HUES48 (cell line): ENCODE data around the gene FBXW9.
A peak's percentile ranks its signal among the peaks of the same experiment; 100 is the strongest.
"Not testable (repeated sequence)": the region's sequence is repeated elsewhere in the genome, so short reads cannot be mapped to it uniquely, and the experiment has no call there.

ENCODE experiments used
- H3K27ac ChIP-seq: one replicate; pipeline ENCODE4 v1.7.0; 2013; ENCODE audit warnings: low read depth, low read length, inconsistent platforms
- H3K27me3 ChIP-seq: 2 replicates; pipeline ENCODE4 v1.6.1; 2013; ENCODE audit warnings: mild to moderate bottlenecking, low read length; ENCODE audit not compliant: control insufficient read depth, insufficient read depth
- H3K36me3 ChIP-seq: 2 replicates; pipeline ENCODE4 v1.6.1; 2013; ENCODE audit warnings: low read length; ENCODE audit not compliant: control insufficient read depth, insufficient read depth
- H3K4me1 ChIP-seq: 2 replicates; pipeline ENCODE4 v1.6.1; 2013; ENCODE audit warnings: mild to moderate bottlenecking, low read length; ENCODE audit not compliant: control insufficient read depth, insufficient read depth
- H3K4me3 ChIP-seq: 2 replicates; pipeline ENCODE4 v1.5.1; 2013; ENCODE audit warnings: mild to moderate bottlenecking, low read depth, low read length
- H3K9ac ChIP-seq: 2 replicates; pipeline ENCODE4 v1.6.1; 2013; ENCODE audit warnings: mild to moderate bottlenecking, low read depth, low read length, moderate library complexity
- H3K9me3 ChIP-seq: 2 replicates; pipeline ENCODE4 v1.6.1; 2013; ENCODE audit warnings: low read length; ENCODE audit not compliant: control insufficient read depth, insufficient read depth

FBXW9 gene

DNA sequence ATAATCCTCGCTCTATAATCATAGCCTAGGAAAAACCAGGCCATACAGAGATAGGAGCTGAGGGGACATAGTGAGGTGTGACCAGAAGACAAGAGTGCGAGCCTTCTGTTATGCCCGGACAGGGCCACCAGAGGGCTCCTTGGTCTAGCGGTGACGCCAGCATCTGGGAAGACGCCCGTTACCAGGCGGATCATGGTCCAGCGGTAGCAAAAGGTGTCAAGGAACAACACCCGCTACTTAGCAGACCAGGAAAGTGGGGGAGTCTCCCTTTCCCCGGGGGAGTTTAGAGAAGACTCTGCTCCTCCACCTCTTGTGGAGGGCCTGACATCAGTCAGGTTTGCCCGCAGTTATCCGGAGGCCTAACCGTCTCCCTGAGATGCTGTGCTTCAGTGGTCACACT lies 15.6 kb upstream of the FBXW9 start:
- peaks cover 95% of the 10 kb centered on the region for H3K36me3 ChIP-seq
- not testable (repeated sequence) for H3K9ac ChIP-seq, H3K4me1 ChIP-seq, H3K27me3 ChIP-seq, H3K27ac ChIP-seq, H3K4me3 ChIP-seq, H3K9me3 ChIP-seq

DNA sequence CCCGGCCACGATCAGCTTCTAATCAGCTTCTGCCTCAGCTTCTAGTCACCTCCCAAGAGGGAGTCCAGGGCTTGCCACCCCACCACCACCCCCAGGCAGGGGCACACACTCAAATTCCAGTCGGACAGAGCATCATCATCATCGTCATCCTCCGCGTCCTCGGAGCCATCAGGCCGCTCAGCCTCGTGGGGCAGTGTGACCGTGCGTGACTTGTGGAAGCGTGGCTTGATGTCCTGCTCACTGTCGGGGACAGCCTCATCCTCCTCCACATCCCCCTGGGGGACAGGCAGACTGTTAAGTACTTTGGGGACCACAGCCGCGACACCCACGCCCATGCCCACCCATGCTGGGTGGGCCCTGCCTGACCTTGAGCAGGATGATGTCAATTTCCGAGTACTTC lies 14.8 kb upstream of the FBXW9 start:
- Histone ChIP-seq H3K9ac (no peak overlapping the region), H3K27ac (no peak overlapping the region), H3K9me3 (no peaks in the 10 kb centered on the region), H3K4me1 (no peaks in the 10 kb centered on the region), H3K27me3 (no peaks in the 10 kb centered on the region), H3K36me3 (peaks cover 96% of the 10 kb centered on the region), H3K4me3 (no peak overlapping the region)

DNA sequence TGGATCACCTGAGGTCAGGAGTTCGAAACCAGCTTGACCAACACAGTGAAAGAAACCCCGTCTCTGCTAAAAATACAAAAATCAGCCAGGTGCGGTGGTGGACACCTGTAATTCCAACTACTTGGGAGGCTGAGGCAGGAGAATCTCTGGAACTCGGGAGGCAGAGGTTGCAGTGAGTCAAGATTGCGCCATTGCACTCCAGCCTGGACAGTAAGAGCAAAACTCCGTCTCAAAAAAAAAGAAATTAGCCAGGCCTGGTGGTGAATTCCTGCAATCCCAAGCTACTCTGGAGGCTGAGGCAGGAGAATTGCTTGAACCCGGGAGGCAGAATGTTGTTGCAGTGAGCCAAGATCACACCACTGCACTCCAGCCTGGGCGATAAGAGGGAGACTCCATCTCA lies 12.2 kb upstream of the FBXW9 start:
- H3K36me3 ChIP-seq, result peaks cover 95% of the 10 kb centered on the region
- no peaks in the 10 kb centered on the region for H3K27me3 ChIP-seq
- no peak overlapping the region for H3K27ac ChIP-seq
- no peaks in the 10 kb centered on the region for H3K4me1 ChIP-seq
- H3K9me3 ChIP-seq, result no peaks in the 10 kb centered on the region
- H3K9ac ChIP-seq, result no peak overlapping the region
- H3K4me3 ChIP-seq, result no peak overlapping the region

DNA sequence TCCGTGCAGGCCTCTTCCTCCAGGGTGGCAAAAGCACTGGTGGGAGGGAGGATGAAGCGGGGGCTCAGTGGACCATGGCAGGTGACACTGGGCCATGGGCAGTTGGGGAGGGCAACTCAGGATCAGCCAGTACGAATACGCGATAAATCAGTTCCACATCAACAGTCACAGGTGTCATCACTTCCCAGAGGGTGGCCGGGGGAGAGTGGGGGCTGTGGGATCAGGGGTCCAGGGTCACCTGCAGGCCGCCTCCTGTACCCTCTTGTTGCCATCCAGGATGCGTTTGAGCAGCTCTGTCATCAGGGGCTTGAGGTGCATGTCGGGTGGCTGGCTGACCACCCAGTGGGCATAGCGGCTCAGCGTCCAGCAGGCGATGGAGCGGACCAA lies 9.9 kb upstream of the FBXW9 start:
- Histone ChIP-seq H3K9ac (no peak overlapping the region), H3K9me3 (no peaks in the 10 kb centered on the region), H3K4me1 (no peaks in the 10 kb centered on the region), H3K36me3 (peaks cover 96% of the 10 kb centered on the region), H3K27me3 (no peaks in the 10 kb centered on the region), H3K4me3 (no peak overlapping the region), H3K27ac (no peak overlapping the region)

DNA sequence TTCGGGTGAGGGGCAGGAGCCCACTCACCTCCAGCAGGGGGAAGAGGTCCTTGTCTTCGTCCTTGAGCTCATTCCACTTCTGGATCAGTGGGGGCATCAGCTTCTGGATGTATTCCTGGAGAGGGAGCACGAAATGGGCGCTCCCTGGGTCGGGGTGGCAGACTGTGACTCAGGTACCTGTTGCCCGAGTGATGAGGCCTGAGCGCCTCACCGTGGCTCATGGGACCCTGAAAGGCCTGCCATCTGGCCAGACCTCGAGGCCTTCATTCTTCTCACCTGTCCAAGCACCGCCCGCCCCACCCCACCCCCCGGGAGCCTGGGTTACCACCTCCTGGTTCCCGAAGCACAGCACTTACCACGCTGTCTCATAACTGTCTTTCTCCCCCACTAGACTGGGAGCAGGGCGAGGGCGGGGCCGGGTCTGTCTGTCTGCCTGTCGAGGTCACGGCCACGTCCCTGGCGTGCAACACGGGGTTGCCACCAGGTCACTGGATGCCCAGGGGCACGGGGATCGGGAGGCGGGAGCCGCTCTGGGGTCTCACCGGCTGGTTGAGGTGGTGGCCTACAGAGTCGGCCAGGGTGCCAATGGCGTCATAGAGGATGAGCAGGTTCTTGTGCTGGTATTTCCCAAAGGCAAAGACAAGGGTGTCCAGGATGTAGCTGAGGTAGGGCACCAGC lies 9.4 kb upstream of the FBXW9 start:
- H3K27me3 ChIP-seq, result no peaks in the 10 kb centered on the region

DNA sequence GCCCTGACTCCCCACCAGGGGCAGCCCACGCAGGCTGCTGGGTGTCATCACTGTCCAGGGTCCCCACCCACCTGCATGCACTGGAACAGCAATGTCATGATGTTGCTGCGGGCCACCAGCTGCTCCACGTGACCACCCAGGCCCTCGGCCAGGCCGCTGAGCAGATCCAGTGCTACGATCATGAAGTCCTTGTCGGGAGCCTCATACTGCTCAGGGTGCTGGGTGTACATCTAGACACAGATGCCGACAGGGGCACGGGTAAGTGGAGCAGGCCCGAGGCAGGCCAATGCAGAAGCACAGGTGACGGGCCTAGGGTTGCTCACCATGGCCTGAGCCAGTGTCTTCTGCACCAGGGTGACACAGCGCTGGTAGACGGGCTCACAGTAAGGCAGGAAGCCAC lies 8.7 kb upstream of the FBXW9 start:
- H3K9me3 ChIP-seq, result no peaks in the 10 kb centered on the region
- H3K36me3 ChIP-seq, result peaks cover 95% of the 10 kb centered on the region
- no peak overlapping the region for H3K9ac ChIP-seq
- no peaks in the 10 kb centered on the region for H3K4me1 ChIP-seq
- no peaks in the 10 kb centered on the region for H3K27me3 ChIP-seq
- H3K27ac ChIP-seq, result no peak overlapping the region
- H3K4me3 ChIP-seq, result no peak overlapping the region

More for the DNA sequence above, 9.4 kb upstream of the FBXW9 start:
- Histone ChIP-seq H3K27ac (no peak overlapping the region), H3K4me3 (no peak overlapping the region), H3K36me3 (peaks cover 96% of the 10 kb centered on the region), H3K4me1 (no peaks in the 10 kb centered on the region), H3K9me3 (no peaks in the 10 kb centered on the region), H3K9ac (no peak overlapping the region)

DNA sequence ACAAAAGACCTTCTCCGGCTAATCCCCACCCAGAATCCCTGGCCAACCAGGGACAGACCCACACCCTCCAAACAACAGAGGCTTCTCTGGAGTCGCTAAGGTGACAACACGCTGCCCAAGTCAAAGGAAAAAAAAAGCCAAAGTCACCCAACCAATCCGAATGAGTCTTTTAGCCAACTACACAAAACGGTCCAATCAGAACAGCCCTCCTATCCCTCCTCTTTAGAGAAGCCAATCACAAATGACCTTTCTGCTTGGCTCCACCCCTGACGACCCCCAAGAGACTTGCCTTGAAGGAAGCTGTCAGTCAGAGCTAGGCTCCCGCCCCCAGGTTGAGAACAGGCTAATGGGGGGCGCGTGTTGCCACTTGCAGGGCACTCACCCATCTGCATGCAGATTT lies 6.6 kb upstream of the FBXW9 start:
- peaks cover 93% of the 10 kb centered on the region for H3K36me3 ChIP-seq
- H3K9me3 ChIP-seq, result no peaks in the 10 kb centered on the region
- no peak overlapping the region for H3K4me3 ChIP-seq
- no peak overlapping the region for H3K9ac ChIP-seq
- H3K27ac ChIP-seq, result peak overlapping the region; percentile 59
- no peaks in the 10 kb centered on the region for H3K4me1 ChIP-seq
- no peaks in the 10 kb centered on the region for H3K27me3 ChIP-seq

DNA sequence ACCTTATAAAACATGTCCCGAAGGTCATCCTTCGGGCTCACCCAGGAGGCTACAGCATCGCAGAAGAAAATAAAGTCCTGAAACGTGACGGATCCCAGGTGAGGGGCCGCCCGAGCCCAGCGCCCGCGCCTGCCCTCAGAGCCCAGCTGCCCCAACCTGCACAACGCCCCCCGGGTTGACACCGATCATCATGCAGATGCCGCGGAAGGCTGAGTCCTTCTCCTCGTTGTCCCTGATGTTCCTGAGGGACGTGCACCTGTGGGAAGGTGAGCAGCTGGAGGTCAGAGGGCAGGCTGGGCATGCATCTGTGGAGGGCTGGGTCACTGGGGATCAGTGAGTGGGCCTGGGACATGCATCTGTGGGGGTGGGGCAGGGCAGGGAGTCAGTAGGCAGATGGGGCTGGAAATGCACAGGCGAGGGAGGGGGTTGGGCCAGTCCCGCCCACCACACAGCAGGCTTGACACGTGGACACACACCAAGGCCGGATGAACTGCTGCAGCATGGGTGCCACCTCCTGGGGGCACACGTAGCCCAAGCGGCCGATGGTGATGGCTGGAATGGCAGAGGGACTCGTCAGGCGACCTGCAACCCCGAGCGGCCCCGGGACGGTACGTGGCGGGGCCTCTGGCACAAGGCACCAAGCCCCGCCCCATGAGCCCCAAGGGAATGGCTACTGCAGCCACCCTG lies 5.3 kb upstream of the FBXW9 start:
- H3K27me3 ChIP-seq, result no peaks in the 10 kb centered on the region
- H3K4me3 ChIP-seq, result no peak overlapping the region
- no peak overlapping the region for H3K9ac ChIP-seq
- H3K27ac ChIP-seq, result no peak overlapping the region
- H3K4me1 ChIP-seq, result no peaks in the 10 kb centered on the region
- no peaks in the 10 kb centered on the region for H3K9me3 ChIP-seq
- peaks cover 83% of the 10 kb centered on the region for H3K36me3 ChIP-seq

DNA sequence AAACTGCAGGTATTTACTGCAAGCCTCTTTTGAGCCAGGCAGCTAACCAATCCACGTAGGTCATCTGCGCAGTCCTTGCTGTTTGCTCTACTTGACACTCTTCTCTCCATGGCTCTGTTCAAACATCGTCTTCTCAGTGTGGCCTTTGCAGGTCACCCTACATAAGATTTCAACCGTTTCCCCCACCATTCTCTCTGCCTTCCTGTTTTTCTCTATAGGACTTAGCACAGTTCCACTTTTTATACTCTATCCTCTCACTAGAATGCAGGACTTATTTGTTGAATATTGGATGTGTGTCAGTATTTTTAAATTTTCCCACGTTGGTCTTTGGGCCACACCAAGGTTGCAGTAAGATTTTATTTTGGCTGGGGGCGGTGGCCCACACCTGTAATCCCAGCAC lies 1.7 kb upstream of the FBXW9 start:
- no peaks in the 10 kb centered on the region for H3K9me3 ChIP-seq
- H3K4me1 ChIP-seq, result peaks cover 4% of the 10 kb centered on the region
- H3K27ac ChIP-seq, result no peak overlapping the region
- H3K36me3 ChIP-seq, result peaks cover 47% of the 10 kb centered on the region
- H3K9ac ChIP-seq, result no peak overlapping the region
- H3K4me3 ChIP-seq, result no peak overlapping the region
- H3K27me3 ChIP-seq, result no peaks in the 10 kb centered on the region

DNA sequence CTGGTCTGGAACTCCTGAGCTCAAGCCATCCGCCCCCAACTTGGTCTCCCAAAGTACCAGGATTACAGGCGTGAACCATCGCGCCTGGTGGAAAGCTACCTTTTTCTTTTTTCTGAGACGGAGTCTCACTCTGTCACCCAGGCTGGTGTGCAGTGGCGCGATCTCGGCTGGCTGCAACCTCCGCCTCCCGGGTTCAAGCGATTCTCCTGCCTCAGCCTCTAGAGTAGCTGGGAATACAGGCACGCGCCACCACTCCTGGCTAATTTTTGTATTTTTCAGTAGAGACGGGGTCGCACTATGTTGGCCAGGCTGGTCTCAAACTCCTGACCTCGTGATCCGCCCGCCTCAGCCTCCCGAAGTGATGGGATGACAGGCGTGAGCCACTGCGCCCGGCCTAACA lies 994 bp upstream of the FBXW9 start:
- peak overlapping the region; percentile 94 for H3K4me3 ChIP-seq
- not testable (repeated sequence) for H3K4me1 ChIP-seq, H3K9me3 ChIP-seq, H3K27me3 ChIP-seq, H3K9ac ChIP-seq, H3K27ac ChIP-seq
- H3K36me3 ChIP-seq, result peaks cover 42% of the 10 kb centered on the region

DNA sequence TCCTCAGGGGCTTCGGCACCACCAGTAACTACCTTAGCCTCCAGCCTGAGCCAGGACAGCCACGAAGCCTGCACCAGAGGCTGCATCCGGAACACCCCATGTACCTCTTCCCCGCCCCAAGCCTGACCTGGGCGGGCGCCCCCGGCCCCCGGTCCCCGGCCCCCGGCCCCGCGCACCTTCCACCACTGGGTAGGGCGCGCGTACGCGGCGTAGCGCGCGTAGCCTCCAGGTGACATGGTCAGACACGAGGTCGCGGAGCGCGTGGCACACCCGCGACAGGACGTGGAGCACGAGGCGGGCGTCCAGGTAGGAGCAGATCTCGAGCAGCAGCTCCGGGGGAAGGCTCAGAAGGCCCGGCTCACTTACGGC lies 450 bp downstream of the FBXW9 start:
- Histone ChIP-seq H3K9ac (peak overlapping the region; percentile 66), H3K27me3 (no peaks in the 10 kb centered on the region), H3K4me3 (peak overlapping the region; percentile 94), H3K27ac (peak overlapping the region; percentile 96), H3K9me3 (no peaks in the 10 kb centered on the region), H3K4me1 (peaks cover 4% of the 10 kb centered on the region), H3K36me3 (peaks cover 28% of the 10 kb centered on the region)
